T-helper 1 cell treated with Interleukin-12 subunit alpha and Interleukin-12 subunit beta and Interleukin-4 antibody, amounts not matched to agents 30 μg/mL and 1 μg/mL, for 36 hours (primary cell): ENCODE measurements around the gene CAPG.

ENCODE experiments used
- H3K27ac Mint-ChIP-seq: one replicate; pipeline ENCODE4 v1.8.0; 2021; ENCODE audit warnings: mild to moderate bottlenecking, mixed read lengths
- H3K27me3 Mint-ChIP-seq: one replicate; pipeline ENCODE4 v1.8.0; 2021; ENCODE audit warnings: low read depth, mixed read lengths
- H3K36me3 Mint-ChIP-seq: one replicate; pipeline ENCODE4 v1.8.0; 2021; ENCODE audit warnings: low read depth, mixed read lengths
- H3K4me1 Mint-ChIP-seq: one replicate; pipeline ENCODE4 v1.8.0; 2021; ENCODE audit warnings: low read depth, mixed read lengths
- H3K4me3 Mint-ChIP-seq: one replicate; pipeline ENCODE4 v1.8.0; 2021; ENCODE audit warnings: mild to moderate bottlenecking, moderate library complexity, mixed read lengths
- H3K9me3 Mint-ChIP-seq: one replicate; pipeline ENCODE4 v1.8.0; 2021; ENCODE audit warnings: mixed read lengths

CAPG gene

GRCh38 chr2:85355073-85355410, 55.1 kb downstream of the CAPG start:
- no peaks in the 10 kb centered on the region for H3K9me3 Mint-ChIP-seq
- H3K4me3 Mint-ChIP-seq = peak overlapping the region; percentile 100
- no peaks in the 10 kb centered on the region for H3K27me3 Mint-ChIP-seq
- peak overlapping the region; percentile 98 for H3K27ac Mint-ChIP-seq
- peaks cover 34% of the 10 kb centered on the region for H3K36me3 Mint-ChIP-seq
- H3K4me1 Mint-ChIP-seq = peaks cover 38% of the 10 kb centered on the region

DNA sequence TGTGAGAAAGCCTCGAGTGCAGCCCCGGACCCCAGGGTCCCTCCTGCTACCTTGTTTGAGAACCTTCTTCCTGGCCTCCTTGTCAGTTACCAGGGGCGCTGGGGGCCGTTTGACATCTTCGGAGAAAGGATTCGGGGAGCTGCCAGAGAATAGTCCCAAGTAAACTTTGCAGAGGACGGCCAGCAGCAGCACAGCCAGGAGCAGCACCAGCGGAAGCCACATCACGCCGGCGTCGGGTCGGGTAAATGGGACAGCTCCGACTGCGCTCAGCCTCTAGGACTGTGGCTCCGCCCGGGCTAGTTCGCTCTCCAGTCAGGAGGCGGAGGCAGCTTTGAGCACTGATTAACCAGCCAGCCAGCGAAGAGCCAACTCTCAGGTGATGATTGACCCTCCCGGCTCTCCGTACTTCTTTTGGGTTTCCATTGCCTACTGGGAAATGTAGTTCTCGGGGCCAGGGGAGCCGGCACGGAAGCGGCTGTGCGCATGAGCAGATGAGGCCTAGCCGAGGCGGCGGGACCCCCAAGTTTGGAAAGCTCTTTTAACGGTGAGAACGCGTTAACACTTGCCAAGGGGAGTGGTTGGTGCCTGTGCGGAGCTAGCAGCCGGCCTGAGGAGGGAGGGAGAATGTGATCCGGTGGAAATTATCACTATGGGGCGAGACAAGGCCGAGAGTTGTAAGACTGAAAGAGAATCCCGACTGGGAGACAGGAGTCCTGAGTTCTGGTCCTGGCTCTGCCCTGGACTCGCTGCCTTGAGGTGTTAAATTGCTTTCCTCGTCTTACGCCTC, 55.7 kb downstream of the CAPG start, which contains the start of the genes ELMOD3 and RETSAT:
Gene ELMOD3, plus strand, starts transcription at position 484 of the 787 bp plus-strand sequence. CDS start 2,430 bp downstream, outside the sequence.
Gene RETSAT, minus strand, starts transcription at position 243 of the 787 bp plus-strand sequence. Its CDS starts 21 bp downstream, at position 222.
- Mint-ChIP-seq H3K4me1 (peaks cover 38% of the 10 kb centered on the region), H3K27me3 (no peaks in the 10 kb centered on the region), H3K9me3 (no peaks in the 10 kb centered on the region), H3K27ac (peak within 1 kb of the TSS; percentile 98), H3K4me3 (peak within 1 kb of the TSS; percentile 100), H3K36me3 (peaks cover 37% of the 10 kb centered on the region)

- H3K4me3 Mint-ChIP-seq = peak overlapping the region; percentile 100
- H3K36me3 Mint-ChIP-seq = peaks cover 38% of the 10 kb centered on the region
- H3K4me1 Mint-ChIP-seq = peaks cover 37% of the 10 kb centered on the region
- no peaks in the 10 kb centered on the region for H3K9me3 Mint-ChIP-seq
- peak overlapping the region; percentile 98 for H3K27ac Mint-ChIP-seq
- no peaks in the 10 kb centered on the region for H3K27me3 Mint-ChIP-seq
Observed at GRCh38 chr2:85353876-85354285, 56.3 kb downstream of the CAPG start.

DNA sequence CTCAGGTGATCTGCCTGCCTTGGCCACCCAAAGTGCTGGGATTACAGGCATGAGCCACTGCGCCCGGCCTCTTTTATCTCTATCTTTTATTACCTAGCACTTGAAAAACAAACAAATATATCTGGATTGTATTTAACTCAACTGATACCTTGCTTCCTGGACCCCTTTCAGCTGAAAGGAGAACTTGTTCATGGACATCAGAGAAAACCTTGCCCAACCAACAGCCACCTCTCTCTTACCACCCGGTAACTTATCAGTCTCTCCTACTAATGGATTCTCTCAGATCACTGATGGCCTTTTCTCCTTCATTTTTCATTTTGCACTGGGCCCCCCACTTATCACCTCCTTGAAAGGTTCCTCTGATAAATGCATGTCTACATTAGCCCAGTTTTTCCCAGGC, 62.6 kb downstream of the CAPG start:
- Mint-ChIP-seq H3K27me3 (no peaks in the 10 kb centered on the region), H3K4me1 (peaks cover 3% of the 10 kb centered on the region), H3K9me3 (no peaks in the 10 kb centered on the region), H3K27ac (no peak overlapping the region), H3K36me3 (peaks cover 37% of the 10 kb centered on the region), H3K4me3 (no peak overlapping the region)
